GM23248 (cell line): ENCODE measurements around the gene SLC10A2. TPM values are rescaled to one million over a fixed set of nuclear protein-coding genes. Genes with fewer than 3 reads are reported as not detected.

Experiments used
- DNase-seq: peaks from one replicate; pipeline ENCODE4 v3.0.0-alpha.2; 2015
- H2AFZ ChIP-seq: fragments of 200-600 bp; sonication (generic); 2 replicates; pipeline ENCODE4 v1.6.1; 2016; ENCODE audit warnings: antibody characterized with exemption
- H3F3A ChIP-seq: fragments of 200-600 bp; sonication (generic); 2 replicates; pipeline ENCODE4 v1.6.1; 2016; ENCODE audit warnings: mild to moderate bottlenecking, antibody characterized with exemption, mixed run types; ENCODE audit not compliant: insufficient read depth
- H3K27ac ChIP-seq: fragments of 200-600 bp; sonication (generic); 2 replicates; pipeline ENCODE4 v1.5.1; 2016; ENCODE audit warnings: mild to moderate bottlenecking
- H3K27me3 ChIP-seq: fragments of 200-600 bp; sonication (generic); replicated peaks from 2 replicates; pipeline ENCODE4 v1.6.1; 2016; ENCODE audit warnings: mild to moderate bottlenecking; ENCODE audit not compliant: insufficient read depth
- H3K36me3 ChIP-seq: fragments of 200-600 bp; sonication (generic); 2 replicates; pipeline ENCODE4 v1.6.1; 2016; ENCODE audit warnings: low read depth, mild to moderate bottlenecking
- H3K4me1 ChIP-seq: fragments of 200-600 bp; sonication (generic); 2 replicates; pipeline ENCODE4 v1.6.1; 2016; ENCODE audit warnings: mild to moderate bottlenecking; ENCODE audit not compliant: insufficient read depth
- H3K4me2 ChIP-seq: fragments of 200-600 bp; sonication (generic); one replicate; pipeline ENCODE4 v1.6.1; 2016; ENCODE audit warnings: mild to moderate bottlenecking; ENCODE audit not compliant: unreplicated experiment
- H3K4me3 ChIP-seq: fragments of 200-600 bp; sonication (generic); 2 replicates; pipeline ENCODE4 v1.5.1; 2016; ENCODE audit warnings: mild to moderate bottlenecking
- H3K79me2 ChIP-seq: fragments of 200-600 bp; sonication (generic); 2 replicates; pipeline ENCODE4 v1.6.1; 2016; ENCODE audit warnings: mild to moderate bottlenecking; ENCODE audit not compliant: insufficient read depth
- H3K9ac ChIP-seq: fragments of 200-600 bp; sonication (generic); 2 replicates; pipeline ENCODE4 v1.6.1; 2016; ENCODE audit warnings: mild to moderate bottlenecking
- H3K9me2 ChIP-seq: fragments of 200-600 bp; sonication (generic); 2 replicates; pipeline ENCODE4 v1.6.1; 2016; ENCODE audit warnings: mixed run types, mild to moderate bottlenecking, moderate library complexity; ENCODE audit not compliant: insufficient read depth
- H3K9me3 ChIP-seq: fragments of 200-600 bp; sonication (generic); one replicate; pipeline ENCODE4 v1.6.1; 2017; ENCODE audit warnings: low read depth
- H4K20me1 ChIP-seq: fragments of 200-600 bp; sonication (generic); 2 replicates; pipeline ENCODE4 v1.6.0; 2016; ENCODE audit not compliant: insufficient read depth
- EZH2 ChIP-seq: fragments of 200-600 bp; sonication (generic); IDR thresholded peaks from 2 replicates; pipeline ENCODE4 v1.6.1; 2018; ENCODE audit warnings: antibody characterized with exemption, mild to moderate bottlenecking; ENCODE audit not compliant: insufficient read depth, poor library complexity, severe bottlenecking
- EZH2phosphoT487 ChIP-seq: fragments of 200-600 bp; sonication (generic); IDR thresholded peaks from 2 replicates; pipeline ENCODE4 v1.6.1; 2018; ENCODE audit warnings: antibody characterized with exemption, moderate library complexity, mild to moderate bottlenecking, low read depth; ENCODE audit not compliant: insufficient read depth
- WGBS, 2 experiments: methylation state at CpG; one replicate each; pipeline ENCODE4 v1.1.6; 2015 to 2017; ENCODE audit warnings: low lambda C conversion rate in 2 of 2, low coverage in 1 of 2; ENCODE audit errors: missing lambda C conversion rate in 2 of 2; 5-methylcytosine and 5-hydroxymethylcytosine counted together
- in situ Hi-C: fragments of 300-500 bp; cut with MboI; formaldehyde crosslinking; loops from 2 replicates; pipeline ENCODE4 v1.15.0; 2020
- polyA plus RNA-seq: library from polyadenylated mRNA; unstranded; fragments of >200 nt; fragmentation: Nextera tagmentation; extraction: Ambion mirVana; gene quantifications from 2 replicates; pipeline ENCODE4 v1.2.1, GENCODE V29; 2016
- total RNA-seq: library from RNA; depleted of rRNA; stranded (reverse); fragments of >200 nt; shearing (Covaris generic); gene quantifications from 2 replicates; pipeline ENCODE4 v1.2.3, GENCODE V29; 2014

The SLC10A2 gene
- total and polyA plus RNA-seq, 2 experiments from 2014 or later = not detected

- TF ChIP-seq EZH2phosphoT487 = no peak
- TF ChIP-seq EZH2 = no peak
- in situ Hi-C loops = no loop called here
- H3K4me2 ChIP-seq = no peak overlapping the region
- WGBS, 2 experiments = 38 to 40% methylated on average over 3 of the region's 3 CpGs
- H3F3A ChIP-seq = no peaks in the 10 kb centered on the region
- no peak overlapping the region for H3K4me3 ChIP-seq
- no peaks in the 10 kb centered on the region for H3K36me3 ChIP-seq
- no peaks in the 10 kb centered on the region for H3K79me2 ChIP-seq
- no peaks in the 10 kb centered on the region for H4K20me1 ChIP-seq
- no peaks in the 10 kb centered on the region for H3K9me2 ChIP-seq
- no peak overlapping the region for H3K27ac ChIP-seq
- H3K4me1 ChIP-seq = no peaks in the 10 kb centered on the region
- no peak overlapping the region for H3K9ac ChIP-seq
- no peak for DNase-seq
- no peak overlapping the region for H2AFZ ChIP-seq
- H3K9me3 ChIP-seq = no peaks in the 10 kb centered on the region
- H3K27me3 ChIP-seq = no peaks in the 10 kb centered on the region
These were observed 22.2 kb downstream of the SLC10A2 start for GRCh38 chr13:103044056-103044455.

GRCh38 chr13:103040006-103040405, 26.2 kb downstream of the SLC10A2 start:
- H3F3A ChIP-seq = no peaks in the 10 kb centered on the region
- H3K36me3 ChIP-seq = no peaks in the 10 kb centered on the region
- DNase-seq = no peak
- no peaks in the 10 kb centered on the region for H4K20me1 ChIP-seq
- TF ChIP-seq EZH2 (no peak), EZH2phosphoT487 (no peak)
- H3K27ac ChIP-seq = no peak overlapping the region
- no peaks in the 10 kb centered on the region for H3K9me3 ChIP-seq
- 20 to 24% methylated on average over 1 of the region's 1 CpG for WGBS, 2 experiments
- H3K4me2 ChIP-seq = no peak overlapping the region
- H3K27me3 ChIP-seq = no peaks in the 10 kb centered on the region
- no peaks in the 10 kb centered on the region for H3K9me2 ChIP-seq
- no peak overlapping the region for H2AFZ ChIP-seq
- H3K79me2 ChIP-seq = no peaks in the 10 kb centered on the region
- no peaks in the 10 kb centered on the region for H3K4me1 ChIP-seq
- no peak overlapping the region for H3K9ac ChIP-seq
- no peak overlapping the region for H3K4me3 ChIP-seq
- in situ Hi-C loops = no loop called here

- Histone ChIP-seq H3K4me1 (no peaks in the 10 kb centered on the region), H3K79me2 (no peaks in the 10 kb centered on the region)
These were observed 27.0 kb downstream of the SLC10A2 start for GRCh38 chr13:103039183-103039582.

GRCh38 chr13:103036268-103036667, 29.9 kb downstream of the SLC10A2 start:
- H3K27me3 ChIP-seq = no peaks in the 10 kb centered on the region
- no peak overlapping the region for H3K27ac ChIP-seq
- no peak overlapping the region for H3K4me3 ChIP-seq
- H3K79me2 ChIP-seq = no peaks in the 10 kb centered on the region
- no peak overlapping the region for H3K9ac ChIP-seq
- no peaks in the 10 kb centered on the region for H3K9me3 ChIP-seq
- DNase-seq = no peak
- H3K4me2 ChIP-seq = no peak overlapping the region
- H2AFZ ChIP-seq = no peak overlapping the region
- no peaks in the 10 kb centered on the region for H3K9me2 ChIP-seq
- no peaks in the 10 kb centered on the region for H3F3A ChIP-seq
- H3K4me1 ChIP-seq = no peaks in the 10 kb centered on the region
- TF ChIP-seq EZH2 (no peak), EZH2phosphoT487 (no peak)
- no peaks in the 10 kb centered on the region for H3K36me3 ChIP-seq
- H4K20me1 ChIP-seq = no peaks in the 10 kb centered on the region
- in situ Hi-C loops = no loop called here
- WGBS, 2 experiments = 0 to 5% methylated on average over 1 of the region's 1 CpG

More at GRCh38 chr13:103039183-103039582, 27.0 kb downstream of the SLC10A2 start:
- Histone ChIP-seq H4K20me1 (no peaks in the 10 kb centered on the region), H3F3A (no peaks in the 10 kb centered on the region), H2AFZ (no peak overlapping the region), H3K9me2 (no peaks in the 10 kb centered on the region), H3K4me3 (no peak overlapping the region), H3K27ac (no peak overlapping the region), H3K36me3 (no peaks in the 10 kb centered on the region), H3K9ac (no peak overlapping the region), H3K27me3 (no peaks in the 10 kb centered on the region), H3K9me3 (no peaks in the 10 kb centered on the region), H3K4me2 (no peak overlapping the region)
- DNase-seq = no peak
- in situ Hi-C loops = no loop called here
- no peak for TF ChIP-seq EZH2phosphoT487
- TF ChIP-seq EZH2 = no peak
- 0 to 9% methylated on average over 2 of the region's 2 CpGs for WGBS, 2 experiments

- H3K79me2 ChIP-seq = no peaks in the 10 kb centered on the region
- H3K4me1 ChIP-seq = no peaks in the 10 kb centered on the region
- H2AFZ ChIP-seq = no peak overlapping the region
- no peak overlapping the region for H3K27ac ChIP-seq
- H3K9me2 ChIP-seq = no peaks in the 10 kb centered on the region
- no peak for DNase-seq
- no peaks in the 10 kb centered on the region for H3K36me3 ChIP-seq
- no peaks in the 10 kb centered on the region for H3K9me3 ChIP-seq
- no peaks in the 10 kb centered on the region for H3K27me3 ChIP-seq
- no peak overlapping the region for H3K4me2 ChIP-seq
- no peaks in the 10 kb centered on the region for H4K20me1 ChIP-seq
- in situ Hi-C loops = no loop called here
- WGBS, 2 experiments = 51% methylated on average over 2 of the region's 2 CpGs
- no peak overlapping the region for H3K4me3 ChIP-seq
- no peaks in the 10 kb centered on the region for H3F3A ChIP-seq
- H3K9ac ChIP-seq = no peak overlapping the region
- TF ChIP-seq EZH2phosphoT487 = no peak
- no peak for TF ChIP-seq EZH2
These were observed 32.2 kb downstream of the SLC10A2 start for GRCh38 chr13:103033999-103034398.
